NT2/D1 (cell line): ENCODE data around the gene LAMC3.

ENCODE experiments used
- SUZ12 ChIP-seq: IDR thresholded peaks from 2 replicates; pipeline ENCODE4 v1.6.1; 2011; ENCODE audit not compliant: insufficient read length, insufficient read depth; ENCODE audit errors: extremely low read depth
- YY1 ChIP-seq: IDR thresholded peaks from 2 replicates; pipeline ENCODE4 v1.6.1; 2011; ENCODE audit not compliant: insufficient read length, insufficient read depth
- ZNF274 ChIP-seq: IDR thresholded peaks from 2 replicates; pipeline ENCODE4 v1.6.1; 2011; ENCODE audit warnings: mild to moderate bottlenecking, low read depth, low read length

DNA sequence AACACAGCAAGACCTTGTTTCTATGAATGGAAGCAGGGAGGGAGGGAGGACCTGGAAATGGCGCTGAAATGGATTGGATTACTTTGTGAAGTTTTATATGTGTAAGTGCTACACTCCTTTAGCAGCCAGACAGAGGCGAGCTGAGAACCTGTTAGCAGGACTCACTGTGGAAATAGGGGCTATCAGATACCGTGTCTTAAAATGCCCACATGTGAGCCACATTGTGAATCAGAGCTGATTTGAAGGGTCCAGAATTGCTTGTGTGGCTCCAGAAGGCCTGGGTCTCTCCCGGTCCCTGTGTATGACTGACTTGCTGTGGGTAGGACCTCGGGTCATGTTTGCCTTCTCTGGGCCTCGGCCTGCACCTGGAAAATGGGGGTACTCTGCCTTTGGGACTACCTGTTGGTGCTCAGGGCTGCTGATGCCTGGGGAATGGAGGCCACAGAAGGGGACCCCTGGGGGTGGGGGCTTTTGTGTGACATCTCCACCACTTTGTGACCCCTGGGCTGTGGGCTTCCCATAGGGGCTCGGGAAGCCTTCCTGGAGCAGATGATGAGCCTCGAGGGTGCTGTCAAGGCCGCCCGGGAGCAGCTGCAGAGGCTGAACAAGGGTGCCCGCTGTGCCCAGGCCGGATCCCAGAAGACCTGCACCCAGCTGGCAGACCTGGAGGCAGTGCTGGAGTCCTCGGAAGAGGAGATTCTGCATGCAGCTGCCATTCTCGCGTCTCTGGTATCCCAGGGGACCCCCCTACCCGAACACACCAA lies 63.3 kb downstream of the LAMC3 start:
- TF ChIP-seq ZNF274 (no peak), YY1 (no peak), SUZ12 (no peak)
